Trophoblast cell (in vitro differentiated cells and primary cell): ENCODE results near the gene TAP2.

ENCODE experiments used
- DNase-seq, 2 donors: peaks; one replicate each; pipeline ENCODE4 v3.0.0-alpha.2; 2016
- H2AFZ ChIP-seq: 2 replicates; pipeline ENCODE4 v1.6.1; 2013; ENCODE audit warnings: low read length, moderate library complexity, mild to moderate bottlenecking; ENCODE audit not compliant: insufficient read depth, poor library complexity
- H2AK5ac ChIP-seq: 2 replicates; pipeline ENCODE4 v1.6.1; 2013; ENCODE audit warnings: mild to moderate bottlenecking, low read length
- H2BK120ac ChIP-seq: 2 replicates; pipeline ENCODE4 v1.6.1; 2013; ENCODE audit warnings: low read length, mild to moderate bottlenecking, moderate library complexity; ENCODE audit not compliant: insufficient read depth, poor library complexity
- H2BK12ac ChIP-seq: 2 replicates; pipeline ENCODE4 v1.6.1; 2013; ENCODE audit warnings: mild to moderate bottlenecking, low read length, moderate library complexity
- H2BK5ac ChIP-seq: 2 replicates; pipeline ENCODE4 v1.6.1; 2013; ENCODE audit warnings: low read length, low read depth, moderate library complexity, mild to moderate bottlenecking; ENCODE audit not compliant: poor library complexity
- H3K14ac ChIP-seq: 2 replicates; pipeline ENCODE4 v1.6.1; 2013; ENCODE audit warnings: mild to moderate bottlenecking, low read length
- H3K18ac ChIP-seq: 2 replicates; pipeline ENCODE4 v1.6.1; 2013; ENCODE audit warnings: mild to moderate bottlenecking, low read length
- H3K23ac ChIP-seq: 2 replicates; pipeline ENCODE4 v1.6.1; 2013; ENCODE audit warnings: low read length
- H3K27ac ChIP-seq: 2 replicates; pipeline ENCODE4 v1.5.1; 2013; ENCODE audit warnings: low read depth, mild to moderate bottlenecking, inconsistent platforms, low read length, moderate library complexity
- H3K27me3 ChIP-seq: 2 replicates; pipeline ENCODE4 v1.6.1; 2013; ENCODE audit warnings: inconsistent platforms, mild to moderate bottlenecking, low read length, moderate library complexity; ENCODE audit not compliant: insufficient read depth
- H3K36me3 ChIP-seq, 2 experiments: 1 replicate in 1 of 2; 2 replicates in 1 of 2; pipeline ENCODE4 v1.6.1; 2013; ENCODE audit warnings: low read length in 2 of 2, mild to moderate bottlenecking in 2 of 2, moderate library complexity in 1 of 2; ENCODE audit not compliant: insufficient read depth in 2 of 2, control insufficient read depth in 1 of 2
- H3K4ac ChIP-seq: 2 replicates; pipeline ENCODE4 v1.6.1; 2013; ENCODE audit warnings: low read depth, mild to moderate bottlenecking, low read length, moderate library complexity
- H3K4me1 ChIP-seq, 2 experiments: 1 replicate in 1 of 2; 2 replicates in 1 of 2; pipeline ENCODE4 v1.6.1; 2013; ENCODE audit warnings: low read length in 2 of 2, mild to moderate bottlenecking in 2 of 2, moderate library complexity in 1 of 2; ENCODE audit not compliant: insufficient read depth in 2 of 2, control insufficient read depth in 1 of 2
- H3K4me2 ChIP-seq: 2 replicates; pipeline ENCODE4 v1.6.1; 2013; ENCODE audit warnings: inconsistent platforms, mild to moderate bottlenecking, low read length, moderate library complexity
- H3K4me3 ChIP-seq: 2 replicates; pipeline ENCODE4 v1.5.1; 2013; ENCODE audit warnings: mild to moderate bottlenecking, low read depth, low read length, inconsistent platforms
- H3K79me1 ChIP-seq: one replicate; pipeline ENCODE4 v1.6.1; 2013; ENCODE audit warnings: low read length
- H3K79me2 ChIP-seq: 2 replicates; pipeline ENCODE4 v1.6.1; 2013; ENCODE audit warnings: low read length, mild to moderate bottlenecking; ENCODE audit not compliant: control insufficient read depth, insufficient read depth, poor library complexity
- H3K9ac ChIP-seq: 2 replicates; pipeline ENCODE4 v1.6.1; 2013; ENCODE audit warnings: mild to moderate bottlenecking, low read length
- H3K9me3 ChIP-seq: 2 replicates; pipeline ENCODE4 v1.6.1; 2013; ENCODE audit warnings: low read depth, mild to moderate bottlenecking, control low read depth, inconsistent platforms, low read length; ENCODE audit not compliant: insufficient read depth
- H4K12ac ChIP-seq: 2 replicates; pipeline ENCODE4 v1.6.1; 2013; ENCODE audit warnings: low read depth, mild to moderate bottlenecking, low read length, moderate library complexity
- H4K8ac ChIP-seq: 2 replicates; pipeline ENCODE4 v1.6.1; 2013; ENCODE audit warnings: low read depth, mild to moderate bottlenecking, low read length, moderate library complexity
- H4K91ac ChIP-seq: one replicate; pipeline ENCODE4 v1.6.1; 2013; ENCODE audit warnings: low read depth, mild to moderate bottlenecking, low read length, moderate library complexity
- WGBS: extraction: QIAGEN DNeasy Blood & Tissue Kit; methylation state at CpG from one replicate; pipeline ENCODE4 v1.1.7; 2013; ENCODE audit warnings: missing lambda C conversion rate; ENCODE audit not compliant: insufficient read length, insufficient coverage; ENCODE audit errors: extremely low coverage; 5-methylcytosine and 5-hydroxymethylcytosine counted together

The TAP2 gene

GRCh38 chr6:32849126-32849525 is 10.6 kb upstream of the TAP2 start:
- Histone ChIP-seq H3K4me3 (no peak overlapping the region), H3K23ac (no peak overlapping the region), H3K36me3 (no peaks in the 10 kb centered on the region)

GRCh38 chr6:32847795-32848194 is 9.3 kb upstream of the TAP2 start:
- Histone ChIP-seq H3K36me3 (no peaks in the 10 kb centered on the region), H2BK120ac (no peak overlapping the region), H3K18ac (no peak overlapping the region), H3K27me3 (peaks cover 29% of the 10 kb centered on the region), H2AK5ac (no peak overlapping the region), H4K91ac (no peak overlapping the region), H3K4ac (no peak overlapping the region), H2AFZ (no peak overlapping the region), H2BK12ac (no peak overlapping the region), H4K12ac (no peak overlapping the region), H3K4me3 (no peak overlapping the region), H3K27ac (no peak overlapping the region), H3K79me1 (no peaks in the 10 kb centered on the region), H3K4me2 (no peak overlapping the region), H3K9ac (peak overlapping the region; percentile 36), H3K23ac (no peak overlapping the region), H3K14ac (no peak overlapping the region), H4K8ac (no peak overlapping the region), H3K4me1 (peaks cover 9 to 16% of the 10 kb centered on the region in 2 experiments), H3K79me2 (no peaks in the 10 kb centered on the region), H2BK5ac (no peak overlapping the region), H3K9me3 (peaks cover 3% of the 10 kb centered on the region)
- WGBS: no CpG with 5 or more reads among the region's 8 CpGs
- DNase-seq: no peak

More at GRCh38 chr6:32849126-32849525, 10.6 kb upstream of the TAP2 start:
- Histone ChIP-seq H2AFZ (no peak overlapping the region), H3K14ac (no peak overlapping the region), H2BK12ac (no peak overlapping the region), H3K4ac (no peak overlapping the region), H3K4me2 (no peak overlapping the region), H3K27me3 (peaks cover 26% of the 10 kb centered on the region), H3K27ac (no peak overlapping the region), H2BK5ac (no peak overlapping the region), H2AK5ac (no peak overlapping the region), H3K79me1 (no peaks in the 10 kb centered on the region), H4K91ac (no peak overlapping the region), H3K9ac (no peak overlapping the region), H3K79me2 (no peaks in the 10 kb centered on the region), H2BK120ac (no peak overlapping the region), H3K9me3 (peaks cover 3% of the 10 kb centered on the region), H4K8ac (no peak overlapping the region), H3K18ac (no peak overlapping the region), H4K12ac (no peak overlapping the region), H3K4me1 (peaks cover 17 to 22% of the 10 kb centered on the region in 2 experiments)
- DNase-seq: no peak
- no CpG with 5 or more reads among the region's 6 CpGs for WGBS

GRCh38 chr6:32847004-32847403 is 8.5 kb upstream of the TAP2 start:
- Histone ChIP-seq H3K79me2 (no peaks in the 10 kb centered on the region), H3K4ac (no peak overlapping the region), H3K18ac (no peak overlapping the region), H4K8ac (no peak overlapping the region), H2AFZ (no peak overlapping the region), H3K27ac (no peak overlapping the region), H3K79me1 (no peaks in the 10 kb centered on the region), H3K27me3 (peaks cover 27% of the 10 kb centered on the region), H3K9ac (no peak overlapping the region), H2BK12ac (no peak overlapping the region), H2BK120ac (no peak overlapping the region), H4K91ac (no peak overlapping the region), H2BK5ac (no peak overlapping the region), H3K4me1 (peaks cover 2 to 9% of the 10 kb centered on the region in 2 experiments), H3K9me3 (peaks cover 5% of the 10 kb centered on the region), H3K36me3 (no peaks in the 10 kb centered on the region), H3K23ac (no peak overlapping the region), H2AK5ac (no peak overlapping the region), H4K12ac (no peak overlapping the region), H3K4me2 (no peak overlapping the region), H3K4me3 (no peak overlapping the region), H3K14ac (no peak overlapping the region)
- DNase-seq: no peak
- WGBS: no CpG with 5 or more reads among the region's 10 CpGs

- Histone ChIP-seq H2AK5ac (no peak overlapping the region), H3K4me2 (no peak overlapping the region), H4K8ac (no peak overlapping the region), H3K79me1 (no peaks in the 10 kb centered on the region), H2BK12ac (no peak overlapping the region), H3K4ac (no peak overlapping the region), H2AFZ (no peak overlapping the region), H2BK120ac (no peak overlapping the region), H3K18ac (no peak overlapping the region), H2BK5ac (no peak overlapping the region), H3K9me3 (peaks cover 5% of the 10 kb centered on the region), H3K14ac (no peak overlapping the region), H3K9ac (no peak overlapping the region), H3K27ac (no peak overlapping the region), H4K12ac (no peak overlapping the region), H3K4me3 (no peak overlapping the region), H3K23ac (no peak overlapping the region), H3K27me3 (peaks cover 26% of the 10 kb centered on the region), H4K91ac (no peak overlapping the region), H3K4me1 (peaks cover 2 to 8% of the 10 kb centered on the region in 2 experiments), H3K79me2 (no peaks in the 10 kb centered on the region), H3K36me3 (no peaks in the 10 kb centered on the region)
- no CpG with 5 or more reads among the region's 10 CpGs for WGBS
- peak in 1 of 2 donors; percentile 22 for DNase-seq
Measured at GRCh38 chr6:32845384-32845884, 6.9 kb upstream of the TAP2 start.
